ENCODE data around the gene GPR158. TPM values are rescaled to one million over a fixed set of nuclear protein-coding genes. Genes with fewer than 3 reads are reported as not detected.

Gene GPR158
- total and polyA plus RNA-seq, 2 experiments from 2014 or later, result 0.02 to 0.47 TPM

- no peaks in the 10 kb centered on the region for H3K9me3 ChIP-seq (ENCODE audit: low read depth)
- 69% methylated on average over 2 of the region's 2 CpGs for WGBS (ENCODE audit: low lambda C conversion rate, missing lambda C conversion rate)
These were observed 458.7 kb downstream of the GPR158 start for GRCh38 chr10:25633542-25633941.

GRCh38 chr10:25639646-25640045 lies 464.8 kb downstream of the GPR158 start:
- no peak for DNase-seq (ENCODE audit: low spot score)
- no peak overlapping the region for H3K4me2 ChIP-seq
- H2AFZ ChIP-seq, result no peak overlapping the region
- no peak for TF ChIP-seq EZH2phosphoT487 (IDR thresholded peaks at IDR 0.05; ENCODE audit: low read depth, severe bottlenecking, unreplicated experiment)
- TF ChIP-seq CTCF (IDR thresholded peaks at IDR 0.05; ENCODE audit: poor library complexity), result peak; percentile 12
- no peak for TF ChIP-seq EZH2 (IDR thresholded peaks at IDR 0.05; ENCODE audit: borderline replicate concordance)
- H4K20me1 ChIP-seq (ENCODE audit: insufficient read depth, poor library complexity, severe bottlenecking), result no peaks in the 10 kb centered on the region
- H3K36me3 ChIP-seq (replicated peaks; ENCODE audit: insufficient read depth, low read depth), result no peaks in the 10 kb centered on the region
- H3K4me1 ChIP-seq (ENCODE audit: insufficient read depth), result no peaks in the 10 kb centered on the region
- WGBS (ENCODE audit: low lambda C conversion rate, missing lambda C conversion rate), result 95% methylated on average over 2 of the region's 2 CpGs
- no peak overlapping the region for H3K4me3 ChIP-seq
- H3K9me3 ChIP-seq (ENCODE audit: low read depth), result no peaks in the 10 kb centered on the region
- no peaks in the 10 kb centered on the region for H3K9me2 ChIP-seq (replicated peaks; ENCODE audit: insufficient read depth)
- H3K79me2 ChIP-seq, result no peaks in the 10 kb centered on the region
- H3K27ac ChIP-seq, result no peak overlapping the region
- no peaks in the 10 kb centered on the region for H3K27me3 ChIP-seq

More at GRCh38 chr10:25633542-25633941, 458.7 kb downstream of the GPR158 start:
- DNase-seq (ENCODE audit: low spot score), result no peak
- Histone ChIP-seq H3K4me2 (no peak overlapping the region), H3K27ac (no peak overlapping the region), H3K4me3 (no peak overlapping the region), H3K27me3 (no peaks in the 10 kb centered on the region), H3K79me2 (no peaks in the 10 kb centered on the region), H3K4me1 (ENCODE audit: insufficient read depth) (no peaks in the 10 kb centered on the region), H3K36me3 (replicated peaks; ENCODE audit: insufficient read depth, low read depth) (no peaks in the 10 kb centered on the region), H3K9me2 (replicated peaks; ENCODE audit: insufficient read depth) (no peaks in the 10 kb centered on the region), H4K20me1 (ENCODE audit: insufficient read depth, poor library complexity, severe bottlenecking) (no peaks in the 10 kb centered on the region), H2AFZ (no peak overlapping the region)
- no peak for TF ChIP-seq EZH2 (IDR thresholded peaks at IDR 0.05; ENCODE audit: borderline replicate concordance)
- TF ChIP-seq EZH2phosphoT487 (IDR thresholded peaks at IDR 0.05; ENCODE audit: low read depth, severe bottlenecking, unreplicated experiment), result no peak

GRCh38 chr10:25641595-25641994 lies 466.8 kb downstream of the GPR158 start:
- H3K27ac ChIP-seq, result no peak overlapping the region
- no peaks in the 10 kb centered on the region for H3K36me3 ChIP-seq (replicated peaks; ENCODE audit: insufficient read depth, low read depth)
- H2AFZ ChIP-seq, result no peak overlapping the region
- no peak for DNase-seq (ENCODE audit: low spot score)
- 88% methylated on average over 1 of the region's 1 CpG for WGBS (ENCODE audit: low lambda C conversion rate, missing lambda C conversion rate)
- TF ChIP-seq EZH2phosphoT487 (IDR thresholded peaks at IDR 0.05; ENCODE audit: low read depth, severe bottlenecking, unreplicated experiment) (no peak), EZH2 (IDR thresholded peaks at IDR 0.05; ENCODE audit: borderline replicate concordance) (no peak), CTCF (IDR thresholded peaks at IDR 0.05; ENCODE audit: poor library complexity) (no peak)
- H3K4me3 ChIP-seq, result no peak overlapping the region
- no peak overlapping the region for H3K4me2 ChIP-seq
- no peaks in the 10 kb centered on the region for H3K27me3 ChIP-seq
- no peaks in the 10 kb centered on the region for H3K9me3 ChIP-seq (ENCODE audit: low read depth)
- H3K79me2 ChIP-seq, result no peaks in the 10 kb centered on the region
- no peaks in the 10 kb centered on the region for H3K4me1 ChIP-seq (ENCODE audit: insufficient read depth)
- no peaks in the 10 kb centered on the region for H3K9me2 ChIP-seq (replicated peaks; ENCODE audit: insufficient read depth)
- no peaks in the 10 kb centered on the region for H4K20me1 ChIP-seq (ENCODE audit: insufficient read depth, poor library complexity, severe bottlenecking)

GRCh38 chr10:25642721-25643120 lies 467.9 kb downstream of the GPR158 start:
- DNase-seq (ENCODE audit: low spot score), result no peak
- Histone ChIP-seq H3K4me3 (no peak overlapping the region), H3K4me1 (ENCODE audit: insufficient read depth) (no peaks in the 10 kb centered on the region), H3K9me3 (ENCODE audit: low read depth) (no peaks in the 10 kb centered on the region), H3K27me3 (no peaks in the 10 kb centered on the region), H2AFZ (no peak overlapping the region), H3K4me2 (no peak overlapping the region), H3K79me2 (no peaks in the 10 kb centered on the region), H3K27ac (no peak overlapping the region), H3K36me3 (replicated peaks; ENCODE audit: insufficient read depth, low read depth) (no peaks in the 10 kb centered on the region), H4K20me1 (ENCODE audit: insufficient read depth, poor library complexity, severe bottlenecking) (no peaks in the 10 kb centered on the region), H3K9me2 (replicated peaks; ENCODE audit: insufficient read depth) (no peaks in the 10 kb centered on the region)
- TF ChIP-seq EZH2phosphoT487 (IDR thresholded peaks at IDR 0.05; ENCODE audit: low read depth, severe bottlenecking, unreplicated experiment) (no peak), CTCF (IDR thresholded peaks at IDR 0.05; ENCODE audit: poor library complexity) (no peak), EZH2 (IDR thresholded peaks at IDR 0.05; ENCODE audit: borderline replicate concordance) (no peak)
- WGBS (ENCODE audit: low lambda C conversion rate, missing lambda C conversion rate), result 82% methylated on average over 3 of the region's 3 CpGs

All from hepatocyte (in vitro differentiated cells).